AML-193 (cell line): ENCODE results near the gene KIF15.
A peak's percentile ranks its signal among the peaks of the same experiment; 100 is the strongest.

Source experiments
- DNase-seq, 2 experiments: peaks; one replicate each; lab custom pipeline; 2025; lab: John Stamatoyannopoulos, UW

Gene KIF15

DNA sequence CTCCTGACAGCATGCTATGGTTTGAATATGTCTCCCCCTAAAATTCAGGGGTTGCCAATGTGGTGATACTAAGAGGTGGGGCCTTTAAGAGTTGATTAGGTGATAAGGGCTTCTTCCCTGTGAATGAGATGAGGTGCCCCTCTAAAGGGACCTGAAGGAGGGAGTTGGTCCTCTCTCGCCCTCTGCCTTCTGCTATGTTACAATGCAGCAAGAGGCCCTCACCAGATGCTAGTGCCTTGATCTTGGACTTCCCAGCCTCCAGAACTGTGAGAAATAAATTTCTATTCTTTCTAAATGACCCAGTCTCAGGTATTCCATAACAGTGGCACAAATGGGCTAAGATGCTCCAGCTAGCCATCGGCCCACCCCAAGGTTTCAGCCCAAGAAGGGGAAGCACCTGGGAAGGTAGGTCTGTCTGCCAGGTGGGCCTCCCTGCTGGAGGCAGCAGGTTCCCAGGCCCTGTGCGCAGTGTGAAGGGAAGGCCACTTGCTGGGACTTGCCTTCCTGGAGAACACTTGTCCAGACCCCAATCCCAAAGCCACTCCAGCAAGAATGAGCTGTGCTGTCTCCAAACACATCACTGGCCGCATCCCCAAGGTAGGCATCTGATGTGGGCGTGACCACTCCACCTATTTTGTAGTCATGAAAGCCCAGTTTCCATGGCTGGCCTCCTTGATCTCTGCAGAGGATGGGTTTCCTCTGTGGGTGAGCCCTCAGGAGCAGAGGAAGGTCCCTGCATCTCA, 121.8 kb downstream of the KIF15 start:
- no peak for DNase-seq

GRCh38 chr3:44883999-44884431, 122.4 kb downstream of the KIF15 start:
- DNase-seq = no peak

GRCh38 chr3:44885618-44886017, 124.0 kb downstream of the KIF15 start:
- no peak for DNase-seq

DNA sequence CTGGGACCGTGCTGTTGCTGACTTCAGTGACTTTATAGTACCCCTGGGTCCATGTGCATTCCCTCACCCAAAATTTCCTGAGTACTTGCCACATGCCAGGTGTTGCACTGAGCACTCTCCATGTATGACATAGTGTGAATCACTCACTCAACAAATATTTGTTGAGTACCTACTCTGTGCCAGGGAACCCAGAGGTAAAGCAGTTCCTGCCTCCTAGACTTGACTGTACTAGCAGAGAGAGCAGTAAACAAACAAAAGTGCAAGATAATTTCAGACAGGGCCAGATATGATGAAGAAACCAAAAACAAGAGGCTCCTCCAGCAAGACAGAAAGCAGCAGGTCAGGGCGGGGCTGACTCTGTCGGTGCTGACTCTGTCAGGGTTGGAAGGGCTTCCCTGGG, 125.0 kb downstream of the KIF15 start:
- DNase-seq = no peak

- no peak for DNase-seq
Measured at GRCh38 chr3:44887101-44887500, 125.5 kb downstream of the KIF15 start.

DNA sequence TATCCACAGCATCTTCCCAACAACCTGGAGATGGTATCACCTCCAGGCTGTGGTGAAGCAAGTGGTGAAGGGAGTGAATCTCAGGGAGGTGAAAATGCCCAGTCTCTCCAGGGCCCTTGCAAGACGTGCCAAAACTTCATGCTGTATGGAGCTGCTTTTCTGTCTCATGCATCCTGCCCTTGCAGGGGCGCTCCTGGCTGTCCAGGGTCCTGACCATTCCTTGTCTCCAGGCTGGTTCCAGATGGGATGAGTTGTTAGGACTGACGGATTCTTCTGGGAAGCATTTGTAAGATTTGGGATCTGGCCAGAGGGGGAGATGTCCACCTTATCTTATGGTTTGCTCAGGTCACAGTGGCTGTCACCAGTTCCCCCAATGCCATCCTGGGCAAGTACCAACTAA, 128.7 kb downstream of the KIF15 start:
- DNase-seq = no peak

GRCh38 chr3:44890852-44891251, 129.3 kb downstream of the KIF15 start:
- DNase-seq = peak; percentile 19 to 54

DNA sequence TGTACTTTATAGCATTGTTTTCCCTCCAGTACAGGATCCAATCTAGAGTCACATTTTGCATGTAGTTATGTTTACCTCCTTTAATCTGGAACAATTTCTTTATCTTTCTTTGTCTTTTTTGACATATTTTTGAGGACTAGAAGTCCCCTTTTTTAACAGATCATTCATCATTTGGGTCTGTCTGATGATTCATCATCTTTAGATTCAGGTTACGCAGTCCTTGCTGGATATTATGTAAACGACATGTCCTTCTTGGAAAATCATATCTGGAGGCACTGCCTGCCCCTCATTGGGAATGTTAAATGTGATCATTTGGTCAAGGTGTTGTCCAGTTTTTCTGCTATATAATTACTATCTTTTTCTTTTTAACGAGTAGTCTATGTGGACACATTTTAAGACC, 131.1 kb downstream of the KIF15 start:
- DNase-seq = no peak

DNA sequence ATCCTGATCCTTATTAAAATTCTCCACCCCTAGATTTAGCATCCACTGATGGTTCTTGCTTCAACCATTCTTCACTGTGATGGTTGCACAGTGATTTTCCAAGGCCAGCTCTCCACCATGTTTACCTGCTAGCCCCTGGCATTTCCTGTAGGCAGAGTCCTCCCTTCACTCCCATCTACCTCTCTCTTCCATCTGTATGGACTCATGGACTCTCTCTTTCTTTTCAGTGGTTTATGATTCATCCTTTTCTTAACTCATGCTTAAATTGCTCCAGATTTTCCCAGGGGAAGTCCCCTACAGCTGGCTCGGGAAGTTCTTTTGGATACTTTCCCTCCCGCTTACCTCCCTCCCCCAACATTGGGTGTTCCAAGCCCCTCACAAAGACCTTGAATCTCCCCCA, 131.5 kb downstream of the KIF15 start:
- no peak for DNase-seq

DNA sequence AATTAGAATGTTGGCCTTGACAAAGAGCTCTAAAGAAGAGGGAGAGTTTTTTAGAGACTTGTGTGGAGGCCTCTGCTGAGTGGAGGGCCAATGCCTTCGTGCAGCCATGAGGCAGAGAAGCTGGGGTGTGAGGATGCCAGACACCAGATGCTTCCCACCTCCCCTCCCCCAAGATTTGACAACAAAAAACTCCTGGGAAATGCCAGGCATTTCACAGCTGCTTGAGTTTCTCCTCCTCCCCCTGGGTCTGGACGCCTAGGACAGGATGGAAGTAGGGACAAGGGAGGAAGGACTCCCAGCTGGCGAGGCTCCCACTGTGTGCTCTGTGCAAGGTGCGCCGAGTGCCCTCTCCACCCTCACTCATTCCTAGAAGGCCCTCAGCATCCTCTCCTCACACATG, 132.9 kb downstream of the KIF15 start:
- DNase-seq = no peak

DNA sequence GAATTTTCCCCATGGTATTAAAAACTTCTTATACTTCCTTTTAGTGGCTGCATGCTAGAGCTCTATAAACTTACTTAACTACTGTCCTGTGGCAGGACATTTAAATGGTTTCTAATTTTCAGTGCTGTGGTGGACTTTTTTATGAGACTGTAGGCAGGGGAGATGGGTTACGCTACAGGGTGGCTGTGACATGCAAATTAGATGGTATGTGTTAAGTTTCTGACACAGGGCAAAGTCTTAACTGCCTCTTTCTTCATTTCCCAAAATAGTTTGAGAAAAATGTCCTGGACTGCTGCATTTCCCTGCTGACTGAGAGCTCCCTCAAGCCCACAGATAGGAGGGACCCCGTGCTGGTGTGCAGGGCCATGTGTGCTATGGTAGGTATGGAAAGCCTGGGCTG, 134.8 kb downstream of the KIF15 start:
- DNase-seq = no peak

GRCh38 chr3:44899683-44900367, 138.2 kb downstream of the KIF15 start:
- DNase-seq = no peak

- no peak for DNase-seq
Measured at GRCh38 chr3:44902628-44903027, 141.0 kb downstream of the KIF15 start.
